ENCODE measurements around the gene KDELR1.
"Not testable (repeated sequence)": the region's sequence is repeated elsewhere in the genome, so short reads cannot be mapped to it uniquely, and the experiment has no call there.

The KDELR1 gene

DNA sequence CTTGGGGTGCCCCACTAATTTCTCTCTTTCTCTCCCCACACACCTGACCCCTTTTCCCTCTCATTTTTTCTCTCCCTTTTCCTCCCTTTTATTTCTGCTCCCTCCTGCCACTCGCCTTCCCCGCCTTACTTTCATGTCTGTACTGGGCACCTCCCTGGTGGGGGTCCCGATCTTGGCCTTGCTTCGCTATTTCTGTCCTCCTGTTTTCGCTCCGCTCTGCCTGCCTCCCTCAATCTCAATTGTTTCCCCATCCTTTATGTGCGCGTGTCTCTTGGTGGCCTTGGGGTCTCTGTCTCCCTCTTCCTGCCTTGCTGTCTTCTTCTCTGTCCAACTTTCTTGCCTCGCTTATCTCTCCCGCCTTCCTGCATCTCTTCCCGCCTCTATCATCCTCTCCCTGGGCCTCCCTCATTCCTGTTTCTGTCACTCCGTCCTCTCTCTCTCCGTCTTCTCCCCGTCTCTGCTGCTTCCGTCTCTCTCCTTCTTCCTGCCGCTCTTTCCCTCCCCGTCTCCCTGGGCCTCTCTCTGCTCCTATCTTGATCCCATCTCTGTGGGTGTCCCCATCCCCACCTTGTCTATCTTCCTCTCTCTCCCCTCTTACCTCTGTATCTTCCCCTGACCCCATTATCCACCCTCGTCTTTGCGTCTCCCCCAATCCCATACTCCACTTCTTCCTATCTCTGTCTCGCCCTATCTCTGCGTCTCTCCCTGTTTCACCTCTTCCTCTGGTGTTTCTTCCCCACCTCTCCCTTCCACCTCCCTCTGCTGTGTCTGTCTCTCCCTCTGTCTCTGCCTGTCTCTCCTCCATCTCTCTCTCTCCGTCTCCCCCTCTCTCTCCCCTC is 6.1 kb upstream of the KDELR1 start:
- DNase-seq (ENCODE audit: low read depth in 2 of 2): no peak

GRCh38 chr19:48396824-48397176 is 5.4 kb upstream of the KDELR1 start:
- DNase-seq (ENCODE audit: low read depth in 2 of 2): no peak

DNA sequence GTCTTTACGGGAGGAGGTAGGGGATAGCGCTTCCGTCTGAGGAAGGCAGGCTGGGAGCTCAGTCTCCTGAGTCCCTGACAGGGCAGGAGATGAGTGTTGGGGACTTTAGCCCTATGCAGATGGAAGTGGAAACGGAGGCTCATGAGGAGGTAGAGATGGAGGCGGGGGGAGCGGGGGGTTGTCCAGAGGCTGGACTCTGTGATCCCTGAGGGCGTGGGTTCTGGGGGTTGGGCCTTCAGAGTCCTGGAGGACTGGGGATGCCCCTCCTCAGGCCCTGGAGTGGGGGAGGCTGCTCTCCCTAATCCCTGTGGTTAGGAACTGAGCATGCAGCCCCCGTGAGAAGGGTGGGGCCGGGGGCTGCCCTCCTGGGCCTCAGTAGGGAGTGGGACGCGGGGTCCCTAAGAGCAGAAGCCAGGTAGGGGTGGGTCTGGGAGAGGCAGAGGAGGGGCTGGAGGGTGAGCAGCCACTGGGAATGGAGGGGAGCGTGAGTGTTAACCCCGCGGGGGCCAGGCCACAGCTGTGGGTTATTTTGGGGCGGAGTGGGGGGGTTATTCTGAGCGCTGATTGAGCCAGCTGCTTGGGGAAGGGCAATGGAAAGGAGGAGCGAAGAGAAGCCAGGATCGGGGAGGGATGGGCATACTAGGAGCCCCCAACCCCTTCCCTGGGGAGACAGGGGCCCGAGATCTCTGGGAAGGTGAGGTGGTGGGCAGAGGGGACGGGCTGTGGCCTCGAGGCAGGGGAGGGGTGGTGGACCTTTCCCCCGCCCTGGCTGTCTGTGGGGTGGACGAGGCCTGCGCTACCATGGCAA is 4.9 kb upstream of the KDELR1 start:
- DNase-seq (ENCODE audit: low read depth in 2 of 2): no peak

GRCh38 chr19:48395499-48395898 is 4.1 kb upstream of the KDELR1 start:
- DNase-seq (ENCODE audit: low read depth in 2 of 2): no peak

DNA sequence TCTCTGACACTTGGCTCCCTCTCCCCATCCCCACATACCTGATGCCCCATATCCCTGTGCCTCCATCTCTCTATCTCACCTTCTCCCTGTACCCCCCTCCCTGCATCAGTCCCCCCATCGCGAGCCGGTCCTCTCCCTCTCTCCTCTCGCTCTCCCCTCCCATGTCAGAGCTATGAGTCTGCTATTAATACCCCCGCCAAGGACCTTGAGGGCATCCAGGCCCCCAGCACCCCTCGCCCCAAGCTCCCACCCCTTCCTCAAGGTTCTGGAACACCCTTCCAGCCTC is 3.8 kb upstream of the KDELR1 start:
- no peak for DNase-seq (ENCODE audit: low read depth in 2 of 2)

DNA sequence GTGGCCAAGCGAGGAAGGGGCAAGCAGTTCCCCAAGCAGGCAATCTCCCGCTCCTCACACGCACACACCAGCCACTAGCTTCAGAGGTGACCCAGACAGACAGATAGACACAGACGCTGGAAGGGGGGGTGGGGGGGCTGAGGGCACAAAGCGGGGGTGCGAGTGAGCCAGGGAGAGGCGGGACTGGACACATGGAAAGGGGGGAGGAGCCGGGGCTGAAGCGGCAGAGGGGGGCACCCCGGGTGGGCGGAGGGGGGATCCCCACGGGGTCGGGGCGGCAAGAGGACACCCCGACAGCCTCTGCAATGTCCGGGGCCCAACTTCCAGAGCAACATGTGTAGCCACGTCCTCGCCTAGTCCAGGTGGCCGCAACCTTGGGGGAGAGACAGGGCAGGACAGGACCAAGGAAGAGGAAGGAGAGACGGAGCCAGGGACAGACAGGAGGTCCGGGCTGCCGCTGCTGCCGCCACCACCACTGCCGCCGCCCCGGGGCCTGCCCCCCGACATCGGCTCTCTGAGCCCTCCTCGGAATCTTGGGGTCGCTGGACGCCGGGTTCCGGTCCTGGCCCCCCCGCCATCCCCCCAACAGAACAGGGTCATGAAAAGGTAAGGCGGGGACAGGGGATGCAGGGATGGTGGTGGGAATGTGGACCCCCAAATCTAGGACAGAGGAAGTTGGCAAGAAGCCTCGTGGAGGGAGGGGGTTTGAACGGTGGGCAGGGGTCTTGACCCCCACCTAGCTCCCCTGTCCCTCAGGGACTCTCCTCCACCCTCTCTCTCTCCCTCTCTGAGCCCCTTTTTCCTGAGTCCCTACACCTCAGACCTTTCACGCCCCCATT is 3.2 kb upstream of the KDELR1 start:
- no peak for DNase-seq (ENCODE audit: low read depth in 2 of 2)

DNA sequence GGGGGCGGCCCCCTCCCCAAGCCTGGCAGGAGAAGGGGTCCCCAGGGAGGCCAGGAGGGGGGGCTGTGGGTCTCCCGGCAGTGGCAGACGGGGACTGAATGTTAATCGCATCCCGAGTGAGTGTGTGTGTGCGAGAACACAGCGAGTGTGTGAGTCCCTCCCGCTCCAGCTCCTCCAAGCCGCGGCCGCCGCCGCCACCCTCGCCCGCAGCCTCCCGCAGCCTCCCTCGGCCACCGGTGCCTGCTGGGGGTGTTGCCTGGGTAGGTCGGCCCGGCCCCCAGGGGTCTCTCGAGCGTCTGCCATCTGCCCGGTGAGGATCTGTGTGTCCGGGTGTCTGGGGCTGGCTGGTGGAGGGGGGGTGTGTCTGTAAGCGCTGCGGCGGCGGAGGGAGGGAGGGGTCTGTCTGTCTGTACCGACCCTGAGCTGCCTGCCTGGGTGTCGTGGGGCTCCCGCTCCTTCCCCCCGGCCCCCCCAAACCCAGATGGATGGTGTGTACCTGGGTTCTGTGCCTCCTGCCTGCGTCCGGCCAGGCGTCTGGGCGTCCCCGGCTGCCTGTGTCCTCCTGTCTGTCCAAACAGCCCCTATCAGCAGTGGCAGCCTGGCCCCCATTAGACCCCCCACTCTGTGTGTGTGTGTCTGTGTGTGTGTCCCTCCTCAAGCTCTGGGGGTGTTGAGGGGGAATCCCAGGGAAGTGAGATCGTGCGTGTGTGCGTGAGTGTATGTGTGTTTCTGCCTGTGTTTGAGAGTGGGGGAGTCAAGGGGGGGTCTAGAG is 2.4 kb upstream of the KDELR1 start, which contains the start of gene GRIN2D:
GRIN2D (plus strand) TSS at position 110 of the 772 bp plus-strand sequence. CDS start 4,725 bp downstream, outside the sequence.
- DNase-seq (ENCODE audit: low read depth in 2 of 2): no peak

DNA sequence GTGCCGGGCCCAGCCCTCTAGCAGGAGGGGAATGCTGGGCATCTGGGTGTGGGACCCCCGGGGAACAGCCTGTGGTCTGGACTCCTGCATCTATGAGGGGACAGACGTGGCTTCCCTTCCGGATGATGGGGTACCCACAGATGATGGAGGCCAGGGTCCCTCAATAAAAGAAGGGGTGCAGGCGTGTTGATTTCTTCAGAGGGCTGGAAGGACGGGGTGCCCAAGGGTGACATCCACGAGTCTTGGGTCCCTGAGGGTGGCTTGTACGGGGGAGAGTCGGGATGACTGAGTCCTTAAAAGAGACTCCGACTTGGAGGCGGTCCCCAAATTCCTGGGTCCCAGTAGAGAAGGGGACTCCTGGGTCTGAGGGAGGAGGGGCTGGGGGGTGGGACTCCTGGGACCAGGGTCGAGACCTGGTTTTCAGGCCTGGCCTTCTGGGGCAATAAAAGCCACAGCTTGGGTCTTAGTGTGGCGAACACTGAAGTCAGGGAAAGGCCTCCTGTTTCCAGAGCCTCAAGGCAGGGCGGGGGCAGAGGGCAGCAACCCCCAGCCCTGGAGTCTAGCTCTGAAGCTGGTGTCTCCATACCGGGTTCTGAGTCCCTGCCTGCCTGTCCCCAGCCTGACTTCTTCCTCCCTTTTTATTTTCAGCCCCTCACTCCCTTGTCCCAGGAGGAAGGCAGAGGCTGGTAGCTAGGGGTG is 1.7 kb upstream of the KDELR1 start:
- no peak for DNase-seq (ENCODE audit: low read depth in 2 of 2)

DNA sequence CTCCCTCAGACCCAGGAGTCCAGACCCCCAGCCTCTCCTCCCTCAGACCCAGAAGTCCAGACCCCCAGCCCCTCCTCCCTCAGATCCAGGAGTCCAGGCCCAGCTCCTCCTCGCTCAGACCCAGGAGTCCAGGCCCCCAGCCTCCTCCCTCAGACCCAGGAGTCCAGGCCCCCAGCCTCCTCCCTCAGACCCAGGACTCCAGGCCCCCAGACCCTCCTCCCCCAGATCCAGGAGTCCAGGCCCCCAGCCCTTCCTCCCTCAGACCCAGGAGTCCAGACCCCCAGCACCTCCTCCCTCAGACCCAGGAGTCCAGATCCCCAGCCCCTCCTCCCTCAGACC is 624 bp upstream of the KDELR1 start:
- not testable (repeated sequence) for DNase-seq (ENCODE audit: low read depth in 2 of 2)

- DNase-seq (ENCODE audit: low read depth in 2 of 2): no peak
Observed at GRCh38 chr19:48390188-48391099, 907 bp downstream of the KDELR1 start.

DNA sequence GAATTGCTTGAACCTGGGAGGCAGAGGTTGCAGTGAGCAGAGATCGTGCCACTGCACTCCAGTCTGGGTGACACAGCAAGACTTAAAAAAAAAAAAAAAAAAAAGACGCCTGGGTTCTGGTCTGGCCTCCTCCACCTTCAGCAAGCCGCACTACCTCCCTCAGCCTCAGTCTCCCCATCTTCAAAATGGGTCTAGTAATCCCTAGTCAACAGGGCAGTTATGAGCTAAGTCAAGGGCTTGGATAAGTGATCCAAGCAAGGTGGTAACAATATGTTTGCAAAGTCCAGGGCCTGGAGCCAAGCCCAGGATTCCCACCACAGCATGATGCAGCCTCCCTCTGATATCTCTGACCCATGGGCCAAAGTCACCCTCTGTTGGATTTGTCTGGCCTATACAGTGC is 4.4 kb downstream of the KDELR1 start:
- DNase-seq (ENCODE audit: low read depth in 2 of 2): no peak

DNA sequence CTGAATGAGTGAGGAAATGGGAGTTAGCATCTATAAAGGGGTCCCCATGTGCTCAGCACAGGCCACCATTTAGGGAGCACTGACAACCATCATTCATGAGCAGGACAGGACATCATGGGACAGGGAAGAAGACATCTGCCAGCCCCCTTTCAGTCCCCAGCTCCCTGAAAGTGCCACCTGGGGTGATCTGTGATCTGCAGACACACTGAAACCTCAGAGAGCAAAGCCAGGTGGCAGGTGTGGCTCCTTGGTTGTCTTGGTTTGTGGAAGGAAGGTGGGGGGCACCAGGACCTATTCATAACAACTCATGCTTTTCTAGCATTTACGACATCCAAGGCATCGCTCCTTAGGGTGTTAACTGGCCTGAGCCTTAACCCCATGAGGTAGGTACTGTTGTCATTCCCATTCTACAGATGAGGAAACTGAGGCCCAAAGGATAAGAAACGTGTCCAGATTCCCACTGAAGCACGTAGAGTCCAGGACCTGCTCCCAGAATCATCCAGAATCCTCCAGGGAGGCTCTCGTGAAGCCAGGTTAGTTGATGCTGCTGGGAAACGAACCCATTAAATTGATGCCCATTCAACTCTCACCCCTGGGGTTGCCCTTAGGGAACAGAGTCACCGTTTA is 5.8 kb downstream of the KDELR1 start:
- DNase-seq (ENCODE audit: low read depth in 2 of 2): no peak

DNA sequence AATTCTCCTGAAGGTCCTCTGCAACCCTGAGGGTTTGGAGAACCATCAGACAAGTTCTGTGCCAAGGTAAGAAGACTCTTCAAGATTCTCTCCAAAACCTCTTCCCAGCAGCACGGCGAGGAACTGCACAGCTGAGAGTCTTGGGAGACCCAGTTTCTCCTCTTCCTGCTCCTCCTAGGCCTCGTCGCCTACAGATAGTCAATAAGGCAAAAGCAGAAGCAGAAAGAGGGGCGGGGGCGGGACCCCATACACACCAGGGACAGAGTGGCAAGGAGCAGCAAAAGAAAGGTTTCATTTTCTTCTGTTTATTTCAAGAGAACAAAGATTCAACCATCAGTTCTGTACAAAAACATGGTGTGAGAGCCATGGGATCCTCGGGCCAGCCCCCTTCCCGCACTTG is 9.1 kb downstream of the KDELR1 start:
- DNase-seq (ENCODE audit: low read depth in 2 of 2): no peak

GRCh38 chr19:48381178-48381950 is 10.0 kb downstream of the KDELR1 start:
- no peak for DNase-seq (ENCODE audit: low read depth in 2 of 2)

GRCh38 chr19:48379058-48379457 is 12.3 kb downstream of the KDELR1 start:
- DNase-seq (ENCODE audit: low read depth in 2 of 2): no peak

GRCh38 chr19:48378194-48378570 is 13.2 kb downstream of the KDELR1 start:
- no peak for DNase-seq (ENCODE audit: low read depth in 2 of 2)

DNA sequence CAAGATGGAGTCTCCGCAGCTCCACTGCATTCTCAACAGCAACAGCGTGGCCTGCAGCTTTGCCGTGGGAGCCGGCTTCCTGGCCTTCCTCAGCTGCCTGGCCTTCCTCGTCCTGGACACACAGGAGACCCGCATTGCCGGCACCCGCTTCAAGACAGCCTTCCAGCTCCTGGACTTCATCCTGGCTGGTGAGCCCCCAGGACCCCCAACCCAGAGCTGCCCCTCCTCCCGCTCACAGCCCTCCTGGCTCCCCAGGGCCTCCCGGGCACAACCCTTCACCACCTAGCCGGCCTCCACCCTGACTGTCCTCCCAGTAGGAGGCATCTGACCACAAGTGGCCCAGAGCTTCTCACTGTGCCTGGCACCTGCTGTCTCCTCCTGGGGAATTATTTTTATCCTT is 17.8 kb downstream of the KDELR1 start:
- DNase-seq (ENCODE audit: low read depth in 2 of 2): no peak

DNA sequence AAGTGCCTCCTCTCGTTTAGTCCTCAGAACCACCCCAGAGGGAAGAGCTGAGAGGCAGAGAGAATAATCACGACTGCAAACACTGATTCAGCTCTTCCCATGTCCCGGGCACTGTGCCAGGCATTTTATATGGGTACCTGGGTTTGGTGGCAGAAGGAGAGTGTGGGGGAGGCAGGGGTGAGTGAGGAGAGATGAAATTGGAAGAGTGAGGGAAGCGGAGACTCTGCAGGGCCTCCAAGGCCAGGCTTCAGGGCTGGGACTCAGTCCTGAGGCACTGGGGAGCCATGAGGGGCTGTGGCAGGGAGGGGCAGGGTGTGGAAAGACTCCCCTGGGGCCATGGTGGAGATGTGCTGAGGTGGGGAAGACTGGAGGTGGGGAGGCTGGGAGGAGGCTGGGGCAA is 18.4 kb downstream of the KDELR1 start:
- DNase-seq (ENCODE audit: low read depth in 2 of 2): no peak

- not testable (repeated sequence) for DNase-seq (ENCODE audit: low read depth in 2 of 2)
Observed at GRCh38 chr19:48371771-48372170, 19.6 kb downstream of the KDELR1 start.

Measured in fibroblast of skin of left biceps (primary cell).